Stimulated activated CD4-positive, alpha-beta T cell treated with anti-CD3 and anti-CD28 coated beads, Interleukin-1b, Interleukin-23, amount 100 ng/mL, for 48 hours (primary cell): ENCODE results near the gene LPXN.
"Not testable (repeated sequence)": the region's sequence is repeated elsewhere in the genome, so short reads cannot be mapped to it uniquely, and the experiment has no call there.

Experiments
- DNase-seq: peaks from one replicate; pipeline ENCODE4 v3.0.0-alpha.2; 2020

Gene LPXN

DNA sequence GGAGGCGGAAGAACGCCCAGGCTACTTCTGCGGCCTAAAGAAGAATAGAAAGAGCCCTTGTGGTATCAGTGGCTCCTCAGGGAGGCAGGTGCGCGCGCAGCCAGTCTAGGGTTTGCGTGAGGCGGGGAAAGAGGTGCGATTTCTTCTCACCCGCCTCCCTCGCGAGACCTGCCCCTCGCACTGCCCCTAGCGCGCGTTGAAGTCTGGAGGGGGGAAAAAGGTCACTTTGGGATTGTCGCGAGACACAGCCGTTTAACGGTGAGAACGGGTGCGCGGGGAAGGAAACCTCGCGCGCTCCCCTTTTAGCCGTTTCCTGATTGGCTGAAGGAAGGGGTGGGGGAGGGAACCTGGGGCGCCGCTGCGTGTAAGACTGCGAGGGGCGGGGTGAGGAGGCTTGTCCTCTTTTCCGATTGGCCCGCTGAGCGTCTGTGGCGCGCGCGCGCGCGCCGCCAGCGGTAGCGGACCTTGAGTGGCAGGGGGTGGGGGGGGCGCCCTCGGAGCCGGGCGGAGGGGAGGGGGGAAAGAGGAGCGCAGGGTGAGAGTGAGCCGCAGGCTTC lies 3.1 kb upstream of the LPXN start, which contains the start of gene ZFP91:
Gene ZFP91, plus strand, starts transcription at position 429 of the 557 bp plus-strand sequence. CDS start 219 bp downstream, outside the sequence.
- DNase-seq: peak; percentile 97

DNA sequence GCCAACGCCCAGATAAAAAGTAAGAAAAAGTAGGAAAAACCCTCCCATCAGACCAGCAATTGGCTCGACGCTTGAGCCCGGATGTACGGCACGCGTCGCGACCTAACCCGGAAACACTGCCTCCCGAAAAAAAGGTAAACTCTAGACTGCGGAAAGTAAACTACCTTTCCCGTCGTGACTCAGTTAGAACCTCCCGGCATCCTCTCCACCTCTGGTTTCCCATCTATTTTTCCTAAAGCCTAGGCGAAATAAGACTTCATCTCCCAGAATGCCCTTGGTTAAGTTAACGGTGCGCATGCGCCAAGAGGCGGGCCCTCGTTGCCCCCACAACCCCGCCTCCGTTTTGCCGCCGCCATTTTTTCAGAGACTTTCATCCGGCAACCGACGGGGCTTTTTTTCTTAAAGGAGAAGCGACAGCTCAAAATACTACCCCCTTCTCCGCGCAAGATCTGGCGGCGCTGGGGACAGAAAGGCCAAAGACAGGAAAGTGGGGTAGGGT lies 2.5 kb upstream of the LPXN start:
- DNase-seq: peak; percentile 93

DNA sequence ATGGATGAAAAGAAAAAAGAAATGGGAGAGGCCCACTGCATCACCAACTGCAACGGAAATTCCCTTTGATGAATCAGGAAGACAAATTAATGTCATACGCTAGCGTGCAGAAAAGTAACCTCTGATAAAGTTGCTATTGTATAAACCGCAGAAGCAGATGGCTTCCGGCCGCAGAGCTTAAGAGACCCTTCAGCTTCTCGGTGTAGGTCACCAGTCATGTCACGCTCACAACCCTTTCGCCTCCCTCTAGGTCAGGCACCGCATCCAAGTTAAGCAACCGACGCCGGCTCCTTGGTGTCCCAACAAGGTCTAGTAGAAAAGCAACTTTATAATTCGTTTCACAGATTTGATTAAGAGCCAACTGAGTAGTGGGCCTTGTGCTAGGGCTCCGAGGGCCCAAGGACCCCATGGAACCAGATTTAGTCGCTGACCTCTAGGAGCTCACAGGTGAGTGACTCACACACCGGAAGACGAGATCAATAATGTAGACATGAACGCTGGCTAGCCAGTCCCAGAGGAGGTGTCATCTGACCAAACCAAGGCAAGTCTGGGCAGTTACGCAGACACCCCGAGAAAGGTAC lies 2.0 kb upstream of the LPXN start:
- DNase-seq: peak; percentile 83

DNA sequence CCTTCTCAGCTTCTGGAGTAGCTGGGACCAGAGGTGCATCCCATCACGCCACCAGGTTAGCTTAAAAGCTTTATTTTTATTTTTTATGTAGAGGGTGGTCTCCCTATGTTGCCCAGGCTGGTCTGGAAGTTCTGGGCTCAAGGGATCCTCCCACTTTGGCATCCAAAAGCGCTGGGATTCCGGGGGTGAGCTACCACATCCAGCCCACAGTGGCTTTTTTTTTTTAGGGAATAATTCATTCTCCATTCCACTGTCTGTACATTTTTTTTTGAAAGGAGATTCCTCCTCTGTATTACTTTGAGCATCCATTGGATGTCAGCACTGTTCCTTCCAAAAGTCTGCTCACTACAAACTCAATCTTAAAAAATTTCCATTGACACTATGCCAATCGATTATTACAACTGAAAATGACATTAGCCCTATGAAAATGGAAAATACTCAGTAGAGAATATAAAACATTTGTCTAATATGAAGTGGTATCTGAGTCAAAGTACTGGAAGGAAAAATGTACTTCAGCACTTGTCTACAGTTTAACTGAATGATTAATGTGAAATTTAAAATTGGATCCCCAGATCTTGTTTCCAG lies 1.3 kb upstream of the LPXN start:
- no peak for DNase-seq

DNA sequence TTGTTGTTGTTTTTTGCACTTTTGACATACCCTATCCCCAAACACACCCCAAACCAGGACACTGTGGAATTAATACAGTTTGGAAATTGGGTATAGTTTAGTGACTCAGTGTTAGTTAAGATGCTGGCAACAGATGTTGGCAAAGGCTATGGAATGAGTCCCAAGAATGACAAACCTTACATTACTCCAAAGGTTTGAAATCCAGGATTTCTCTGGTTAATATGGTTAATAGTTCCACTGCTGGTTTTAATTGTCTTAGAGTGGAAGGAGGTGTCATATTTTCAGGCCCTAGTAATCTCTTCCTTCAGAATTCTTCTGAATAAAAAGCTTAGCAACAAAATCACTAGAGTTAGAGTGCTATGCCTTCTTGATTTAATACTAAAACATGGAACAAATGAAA lies 775 bp downstream of the LPXN start:
- no peak for DNase-seq

DNA sequence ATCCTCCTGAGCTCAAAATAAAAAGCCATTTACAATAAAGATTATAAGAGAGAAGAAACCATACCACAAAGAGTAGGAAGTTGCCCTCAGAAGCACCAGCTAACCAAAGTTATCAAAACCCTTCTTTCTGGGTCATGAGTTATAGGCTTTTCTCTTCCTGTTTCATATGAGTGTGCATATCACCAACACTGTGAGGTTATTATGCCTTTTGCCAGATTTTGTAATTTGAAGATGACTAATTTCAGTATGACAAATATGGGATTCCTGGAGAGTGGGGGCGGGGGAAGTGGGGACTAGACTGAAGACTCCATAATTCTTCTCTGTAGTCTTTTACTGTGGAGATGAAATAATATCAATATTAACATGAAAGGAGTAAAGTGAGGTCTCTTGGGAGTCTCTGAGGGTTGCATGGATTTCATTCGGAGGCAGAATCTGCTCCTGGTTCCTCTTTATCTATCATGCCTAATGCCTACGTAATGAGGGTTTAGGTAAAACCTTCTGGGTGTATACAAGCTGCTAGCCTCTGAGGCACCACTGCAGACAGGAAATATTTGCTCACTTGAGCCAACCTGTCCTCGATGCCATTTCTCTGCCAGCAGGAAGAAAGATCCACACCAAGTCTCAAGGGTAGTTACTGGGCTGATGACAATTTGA lies 2.1 kb downstream of the LPXN start:
- peak; percentile 74 for DNase-seq

DNA sequence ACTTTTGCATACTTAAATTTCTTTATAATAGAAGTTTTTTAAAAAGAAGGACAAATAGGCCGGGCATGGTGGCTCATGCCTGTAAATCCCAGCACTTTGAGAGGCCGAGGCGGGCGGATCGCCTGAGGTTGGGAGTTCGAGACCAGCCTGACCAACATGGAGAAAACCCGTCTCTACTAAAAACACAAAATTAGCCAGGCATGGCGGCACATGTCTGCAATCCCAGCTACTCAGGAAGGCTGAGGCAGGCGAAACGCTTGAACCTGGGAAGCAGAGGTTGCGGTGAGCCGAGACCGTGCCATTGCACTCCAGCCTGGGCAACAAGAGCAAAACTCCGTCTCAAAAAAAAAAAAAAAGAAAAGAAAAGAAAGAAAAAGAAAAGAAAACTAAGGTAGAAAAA lies 2.8 kb downstream of the LPXN start:
- not testable (repeated sequence) for DNase-seq

DNA sequence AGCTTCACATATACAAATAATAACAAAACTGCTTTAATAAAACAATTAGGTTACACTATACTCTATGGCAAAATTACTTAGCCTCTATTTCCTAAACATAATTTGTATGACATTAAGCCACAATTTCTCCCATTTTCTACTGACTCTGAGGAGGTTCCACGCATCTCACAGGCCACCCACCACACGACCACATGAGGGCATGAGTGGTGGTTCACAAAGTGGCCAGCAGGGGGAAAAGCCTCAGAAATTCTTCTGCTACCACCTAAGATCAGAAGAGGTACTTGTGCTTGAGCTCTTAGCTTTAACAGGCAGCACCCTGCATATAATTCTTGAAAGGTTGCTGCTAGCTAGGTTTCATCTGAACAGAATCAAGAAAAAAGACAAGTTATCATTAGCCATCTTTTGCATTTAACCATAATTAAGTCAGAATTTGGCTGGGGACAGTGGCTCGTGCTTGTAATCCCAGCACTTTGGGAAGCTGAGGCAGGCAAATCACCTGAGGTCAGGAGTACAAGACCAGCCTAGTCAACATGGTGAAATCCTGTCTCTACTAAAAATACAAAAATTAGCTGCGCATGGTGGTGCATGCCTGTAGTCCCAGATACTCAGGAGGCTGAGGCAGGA lies 7.7 kb downstream of the LPXN start:
- peak; percentile 71 for DNase-seq

DNA sequence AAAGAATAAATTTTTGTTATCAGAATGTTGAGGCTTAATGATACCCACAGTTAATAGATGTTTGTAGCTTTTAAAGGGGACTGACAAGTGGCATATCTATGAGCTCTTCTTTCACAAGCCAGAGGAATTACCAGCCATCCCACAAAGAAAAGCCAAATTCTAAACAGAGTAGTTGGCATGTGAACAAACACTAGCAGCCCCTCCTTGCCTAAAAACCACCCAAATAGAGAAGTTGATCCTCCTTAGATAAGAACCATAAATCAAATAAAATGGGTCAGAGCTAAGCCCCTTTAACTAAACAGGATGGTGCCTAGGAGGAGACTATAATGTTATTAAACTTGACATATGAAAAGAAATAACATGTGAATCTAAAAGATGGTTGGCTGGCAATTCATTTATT lies 11.4 kb downstream of the LPXN start:
- no peak for DNase-seq

DNA sequence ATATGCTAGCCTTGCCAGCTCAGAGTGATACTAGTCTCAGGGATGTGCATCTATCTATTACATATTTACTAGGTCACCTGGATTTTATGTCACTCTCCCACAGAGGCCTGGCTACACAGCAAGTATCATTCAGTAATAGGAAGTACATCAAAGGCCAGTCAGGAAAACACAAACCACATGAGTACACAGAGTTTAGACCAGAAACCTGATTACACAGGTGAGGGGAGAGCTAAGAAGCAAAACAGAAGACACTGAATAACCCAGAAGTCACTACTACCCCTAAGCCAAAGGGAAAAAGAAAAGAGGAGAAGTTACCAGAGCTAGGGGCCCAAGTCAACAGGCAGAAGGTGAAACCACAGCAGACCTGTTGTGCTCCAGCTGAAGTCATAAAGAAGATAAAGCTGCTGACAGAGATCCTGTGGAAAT lies 13.3 kb downstream of the LPXN start:
- no peak for DNase-seq

DNA sequence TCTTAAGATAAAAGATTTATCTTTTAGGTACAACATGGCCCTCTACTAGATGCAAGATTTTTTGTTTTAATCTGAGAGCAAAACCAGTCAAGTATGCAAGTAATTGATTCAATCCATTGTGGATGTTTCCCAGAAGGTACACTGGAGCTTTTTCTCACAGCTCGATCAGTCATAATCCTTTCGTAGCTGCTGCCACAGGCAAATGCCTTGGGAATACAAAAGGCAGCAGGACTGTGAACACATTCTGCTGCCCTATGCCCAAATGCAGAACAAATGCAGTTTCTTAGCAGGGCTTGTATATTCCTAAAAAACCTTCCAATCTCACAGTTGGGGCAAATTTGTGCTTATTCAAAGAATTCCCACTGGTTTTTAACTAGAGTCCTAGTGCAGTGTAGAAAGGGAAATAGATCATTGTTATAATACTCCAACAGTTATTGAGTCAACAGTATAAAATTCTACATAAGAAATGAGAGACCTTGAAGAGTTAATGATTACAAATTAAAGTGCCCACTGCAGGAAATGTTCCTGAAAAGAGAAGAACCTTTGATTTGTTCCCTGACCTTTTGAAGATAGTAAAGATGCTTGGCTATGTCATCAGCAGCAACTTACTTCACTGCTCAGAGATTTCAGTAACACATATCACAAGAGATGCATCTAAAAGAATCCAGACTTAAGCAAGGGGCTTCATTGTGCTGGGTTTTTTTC lies 14.1 kb downstream of the LPXN start:
- DNase-seq: no peak

DNA sequence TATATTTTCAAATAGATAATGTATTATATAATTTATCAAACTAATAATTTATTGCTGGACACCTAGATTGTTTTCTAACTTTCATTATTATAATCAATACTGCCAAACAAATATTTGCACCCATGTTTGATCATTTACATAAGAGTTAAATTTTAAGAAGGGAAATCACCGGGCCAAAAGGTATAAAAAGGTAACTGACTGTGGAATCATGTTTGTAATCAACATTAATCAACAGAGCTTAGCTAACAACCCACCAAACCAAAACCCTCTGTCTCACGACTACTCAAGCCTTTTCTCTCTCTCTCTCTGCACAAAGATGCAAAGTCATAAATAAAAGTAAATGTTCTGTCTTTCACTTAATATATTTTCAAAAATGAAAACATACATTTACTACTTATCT lies 14.8 kb downstream of the LPXN start:
- DNase-seq: no peak

DNA sequence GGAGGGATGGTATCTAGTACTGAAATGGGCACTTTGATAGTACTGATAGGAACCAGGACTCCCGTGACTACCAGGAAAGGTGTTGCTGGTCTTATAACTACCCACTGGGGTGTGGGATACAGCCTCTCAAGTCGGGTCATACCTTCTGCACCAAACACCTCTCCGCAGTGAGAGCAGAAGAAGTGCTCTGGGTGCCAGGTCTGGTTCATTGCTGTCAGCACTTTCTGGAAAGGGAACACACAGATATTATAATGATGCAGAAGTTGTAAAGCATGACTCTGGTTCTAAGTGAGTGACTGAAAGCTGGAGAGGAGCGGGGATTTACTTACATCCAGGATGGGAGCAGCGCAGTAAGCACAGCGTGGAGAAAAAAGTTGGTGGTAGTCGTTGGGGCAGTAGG lies 26.0 kb downstream of the LPXN start:
- no peak for DNase-seq

DNA sequence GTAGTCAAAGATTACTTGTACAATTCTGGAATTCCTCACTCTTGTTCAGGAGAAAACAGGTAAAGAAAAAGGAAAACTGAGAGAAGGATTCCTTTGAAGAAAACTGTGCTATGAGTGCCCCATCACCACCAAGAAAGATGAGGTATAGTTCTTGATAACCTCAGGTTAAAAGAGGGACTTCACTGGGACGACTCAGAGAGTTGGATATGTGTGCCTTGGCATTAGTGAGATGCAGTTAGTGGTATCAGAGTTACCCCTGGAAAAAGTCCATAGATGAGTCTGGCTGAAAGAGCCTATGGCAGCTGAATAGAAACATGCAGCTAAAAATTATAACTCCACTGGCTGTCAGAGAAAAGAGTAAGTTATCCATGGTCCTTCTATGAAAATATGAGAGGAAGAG lies 28.8 kb downstream of the LPXN start:
- DNase-seq: no peak

DNA sequence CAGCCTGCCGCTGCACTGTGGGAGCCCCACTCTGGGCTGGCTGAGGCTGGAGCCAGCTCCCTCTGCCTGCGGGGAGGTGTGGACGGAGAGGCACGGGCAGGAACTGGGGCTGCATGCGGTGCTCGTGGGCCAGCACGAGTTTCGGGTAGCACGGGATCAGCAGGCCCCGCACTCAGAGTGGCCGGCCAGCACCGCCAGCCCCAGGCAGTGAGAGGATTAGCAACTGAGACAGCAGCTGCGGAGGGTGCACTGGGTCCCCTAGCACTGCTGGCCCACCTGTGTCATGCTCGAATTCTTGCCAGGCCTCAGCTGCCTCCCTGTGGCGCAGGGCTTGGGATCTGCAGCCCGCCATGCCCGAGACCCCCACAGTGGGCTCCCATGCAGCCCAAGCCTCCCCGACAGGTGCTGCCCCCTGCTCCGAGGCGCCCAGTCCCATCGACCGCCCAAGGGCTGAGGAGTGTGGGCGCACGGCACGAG lies 43.8 kb downstream of the LPXN start:
- DNase-seq: no peak

DNA sequence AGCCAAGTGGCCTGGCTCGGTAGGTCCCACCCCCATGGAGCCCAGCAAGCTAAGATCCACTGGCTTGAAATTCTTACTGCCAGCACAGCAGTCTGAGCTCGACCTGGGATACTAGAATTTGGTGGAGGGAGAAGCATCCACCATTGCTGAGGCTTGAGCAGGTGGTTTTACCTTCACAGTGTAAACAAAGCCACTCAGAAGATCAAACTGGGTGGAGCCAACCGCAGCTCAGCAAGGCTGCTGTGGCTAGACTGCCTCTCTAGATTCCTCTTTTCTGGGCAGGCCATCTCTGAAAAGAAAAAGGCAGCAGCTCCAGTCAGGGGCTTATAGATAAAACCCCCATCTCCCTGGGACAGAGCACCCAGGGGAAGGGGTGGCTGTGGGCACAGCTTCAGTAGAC lies 45.4 kb downstream of the LPXN start:
- DNase-seq: no peak

DNA sequence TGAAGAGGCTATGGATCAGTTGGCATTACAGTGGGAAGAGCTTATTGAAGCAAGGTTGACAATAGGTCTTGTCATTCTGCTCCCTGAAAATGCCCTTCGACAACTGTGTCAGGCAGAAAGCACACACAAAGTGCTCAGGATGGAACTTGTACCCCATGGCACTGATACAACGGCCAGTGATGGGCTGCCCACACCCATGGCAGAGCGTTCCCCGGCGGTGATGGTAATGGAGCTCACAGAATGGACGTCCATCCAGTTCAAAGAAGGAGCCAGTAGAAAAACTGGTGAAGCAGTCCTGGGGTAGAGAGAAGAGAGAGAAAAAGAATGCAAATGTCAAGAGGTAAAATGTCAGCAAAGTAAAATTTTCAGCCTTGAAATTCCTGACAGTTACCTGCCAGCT lies 48.2 kb downstream of the LPXN start:
- no peak for DNase-seq

DNA sequence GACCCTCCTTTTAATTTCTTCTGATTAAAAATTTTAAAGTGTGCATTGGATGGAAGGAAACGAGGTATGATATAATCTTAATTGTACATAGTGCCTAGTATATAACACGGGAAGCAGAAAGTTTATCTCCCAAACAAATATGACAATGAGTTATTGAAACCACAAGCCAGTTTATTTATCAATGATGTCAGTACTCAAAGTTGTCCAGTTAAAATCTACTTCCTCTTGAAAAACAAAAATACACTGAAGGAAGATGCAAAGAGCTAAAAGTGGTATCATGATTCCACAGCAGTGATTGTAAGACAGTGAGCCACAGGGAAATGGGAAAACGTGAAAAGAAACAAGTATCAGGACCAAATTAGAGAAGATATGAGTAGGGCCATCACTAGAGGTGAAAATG lies 48.9 kb downstream of the LPXN start:
- DNase-seq: no peak

DNA sequence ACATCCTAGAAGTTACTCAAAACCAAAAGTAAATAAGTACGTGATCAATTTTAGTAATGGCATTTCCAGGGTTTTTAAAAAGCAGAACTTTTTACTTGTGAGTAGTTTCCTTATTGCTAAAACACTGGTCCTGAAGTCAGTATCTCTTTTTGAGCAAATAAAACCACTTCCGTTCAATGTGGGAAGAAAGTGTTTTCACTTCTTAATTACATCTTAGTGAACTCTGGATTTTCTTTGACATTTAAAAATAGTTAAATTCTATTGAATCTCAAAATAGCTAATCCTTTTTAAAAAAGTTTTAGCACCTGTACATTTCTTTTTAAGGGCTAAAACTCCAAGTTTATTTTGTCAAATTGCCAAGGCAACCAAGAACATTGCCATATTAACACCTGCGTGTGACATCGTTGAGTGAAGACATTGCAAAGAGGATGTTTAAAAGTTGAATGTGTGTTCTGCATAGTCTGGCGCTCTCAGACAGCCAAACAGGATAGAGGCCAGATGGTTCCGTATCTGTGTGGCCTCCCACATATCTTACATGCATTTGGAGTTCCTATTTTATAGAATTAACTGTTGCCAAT lies 50.5 kb downstream of the LPXN start:
- peak; percentile 8 for DNase-seq

DNA sequence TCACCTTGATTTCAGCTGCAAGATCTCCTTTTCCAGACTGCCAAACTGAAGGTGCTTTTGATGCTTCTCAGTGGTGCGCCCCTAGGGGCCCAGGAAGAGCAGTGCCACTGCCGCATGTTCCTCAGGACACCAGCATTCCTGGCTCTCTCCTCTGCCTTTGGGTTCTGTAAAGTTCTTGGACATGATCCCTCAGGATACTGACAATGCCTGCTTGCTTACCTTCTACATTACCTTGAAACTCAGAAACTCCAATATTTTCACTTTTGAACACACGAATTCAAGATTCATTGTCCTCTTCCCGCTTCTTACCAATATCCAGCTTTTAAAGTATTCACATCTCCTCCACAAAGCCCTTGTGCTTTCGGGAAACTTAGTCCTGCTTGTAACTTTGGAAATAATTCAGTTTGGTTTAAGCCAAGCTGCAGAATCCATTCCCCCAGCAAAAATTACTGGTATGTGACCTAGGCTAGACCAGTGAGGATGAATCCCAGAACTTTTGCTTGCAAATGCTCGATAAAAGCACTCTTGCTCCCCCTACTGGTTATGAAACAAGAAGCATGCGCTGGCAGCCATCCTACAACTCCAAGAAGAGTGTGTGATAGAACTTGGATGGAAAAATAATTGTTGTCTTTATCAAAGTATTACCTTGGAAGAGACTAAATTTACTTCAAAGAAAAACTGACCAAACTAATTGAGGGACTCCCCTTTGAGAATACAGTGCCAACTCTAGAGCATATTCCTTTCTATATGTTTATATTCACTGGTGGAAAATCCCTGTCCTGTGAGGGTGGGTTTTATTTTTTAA lies 51.2 kb downstream of the LPXN start:
- DNase-seq: peak; percentile 60

DNA sequence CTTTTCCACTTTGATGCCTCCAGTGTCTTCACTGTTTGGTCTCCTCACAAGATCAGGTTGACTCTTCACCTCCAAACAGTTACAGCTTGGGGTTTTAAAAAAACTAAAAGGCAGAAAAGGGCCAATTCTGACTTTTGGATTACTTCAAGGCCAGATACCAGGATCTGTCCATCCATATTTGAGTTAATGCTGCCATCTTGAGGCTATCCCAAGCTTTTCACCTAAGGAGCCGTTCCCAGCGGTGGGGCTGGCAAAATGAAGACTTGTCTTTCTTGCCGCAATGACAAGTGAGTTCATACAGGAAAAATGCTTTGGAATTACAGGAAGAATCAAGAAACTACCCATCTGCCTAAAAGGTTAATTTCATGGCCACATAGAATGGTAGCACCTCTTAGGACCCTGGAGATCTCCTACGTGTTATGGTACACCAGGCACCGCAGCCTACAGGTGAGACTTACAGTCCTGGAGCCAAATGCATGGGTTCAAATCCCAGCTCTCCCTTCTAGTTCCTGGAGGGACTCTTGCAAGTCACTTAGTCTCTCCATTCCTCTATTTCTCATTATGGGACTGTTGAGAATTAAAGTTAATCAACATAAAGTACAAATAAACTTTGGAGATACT lies 61.8 kb downstream of the LPXN start:
- no peak for DNase-seq
